ENCODE results near the gene SPTY2D1.

The SPTY2D1 gene

DNA sequence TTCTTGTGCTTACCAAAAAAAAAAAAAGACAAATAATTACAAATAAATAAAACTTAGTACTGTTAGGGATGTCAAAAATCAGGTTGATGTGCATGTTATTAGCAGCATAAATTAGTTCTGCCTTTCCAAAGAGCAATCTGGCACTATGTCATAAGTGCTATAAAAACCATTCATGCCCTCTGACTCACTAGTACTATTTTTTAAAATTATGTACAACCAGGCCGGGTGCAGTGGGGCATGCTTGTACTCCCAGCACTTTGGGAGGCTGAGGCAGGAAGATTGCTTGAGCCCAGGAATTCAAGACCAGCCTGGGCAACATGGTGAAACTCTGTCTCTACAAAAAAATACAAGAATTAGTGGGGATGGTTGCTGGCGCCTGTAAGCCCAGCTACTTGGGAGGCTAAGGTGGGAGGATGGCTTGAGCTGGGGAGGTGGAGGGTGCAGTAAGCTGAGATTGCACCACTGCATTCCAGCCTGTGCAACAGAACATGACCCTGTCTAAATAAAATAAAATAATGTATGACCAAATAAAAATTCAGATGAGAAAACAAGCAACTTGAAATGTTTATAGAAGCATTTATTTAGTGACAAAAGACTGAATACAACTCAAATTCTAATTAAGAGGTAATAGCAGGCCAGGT is 70.9 kb downstream of the SPTY2D1 start:
- no peak for DNase-seq (ENCODE audit: low spot score)

All from SW480 (cell line).